Amniotic epithelial cell (primary cell): ENCODE data around the gene PLB1.
A peak's percentile ranks its signal among the peaks of the same experiment; 100 is the strongest.

Source experiments
- DNase-seq: peaks from one replicate; pipeline ENCODE4 v3.0.0-alpha.2; 2010; ENCODE audit warnings: low read depth

PLB1 gene

GRCh38 chr2:28564346-28564745 is 68.5 kb downstream of the PLB1 start:
- no peak for DNase-seq

GRCh38 chr2:28565033-28565432 is 69.2 kb downstream of the PLB1 start:
- no peak for DNase-seq

- DNase-seq = no peak
Measured at GRCh38 chr2:28565720-28566295, 69.9 kb downstream of the PLB1 start.

GRCh38 chr2:28566521-28567041 is 70.7 kb downstream of the PLB1 start:
- DNase-seq = peak; percentile 63

GRCh38 chr2:28567061-28567471 is 71.2 kb downstream of the PLB1 start:
- DNase-seq = no peak

GRCh38 chr2:28568036-28568435 is 72.2 kb downstream of the PLB1 start:
- no peak for DNase-seq

- DNase-seq = no peak
Measured at GRCh38 chr2:28568533-28568932, 72.7 kb downstream of the PLB1 start.

- DNase-seq = no peak
Measured at GRCh38 chr2:28570431-28570830, 74.6 kb downstream of the PLB1 start.

- DNase-seq = no peak
Measured at GRCh38 chr2:28576714-28577113, 80.9 kb downstream of the PLB1 start.

GRCh38 chr2:28577791-28578680 is 82.2 kb downstream of the PLB1 start:
- no peak for DNase-seq

GRCh38 chr2:28578774-28579173 is 82.9 kb downstream of the PLB1 start:
- no peak for DNase-seq

- DNase-seq = no peak
Measured at GRCh38 chr2:28579606-28580005, 83.7 kb downstream of the PLB1 start.

- peak; percentile 37 for DNase-seq
Measured at GRCh38 chr2:28580078-28580477, 84.2 kb downstream of the PLB1 start.

- DNase-seq = no peak
Measured at GRCh38 chr2:28581312-28581711, 85.5 kb downstream of the PLB1 start.

- DNase-seq = no peak
Measured at GRCh38 chr2:28582152-28582551, 86.3 kb downstream of the PLB1 start.

- DNase-seq = no peak
Measured at GRCh38 chr2:28582595-28582994, 86.7 kb downstream of the PLB1 start.

- peak; percentile 94 for DNase-seq
Measured at GRCh38 chr2:28583899-28584553, 88.2 kb downstream of the PLB1 start.

GRCh38 chr2:28586867-28587266 is 91.0 kb downstream of the PLB1 start:
- no peak for DNase-seq

- DNase-seq = no peak
Measured at GRCh38 chr2:28587526-28588291, 91.8 kb downstream of the PLB1 start.

GRCh38 chr2:28588292-28588670 is 92.4 kb downstream of the PLB1 start:
- peak; percentile 42 for DNase-seq

- no peak for DNase-seq
Measured at GRCh38 chr2:28589746-28590463, 94.0 kb downstream of the PLB1 start.
